CD4-positive, CD25-positive, alpha-beta regulatory T cell (primary cell): ENCODE data around the gene TTBK2. TPM values are rescaled to one million over a fixed set of nuclear protein-coding genes. Genes with fewer than 3 reads are reported as not detected.

ENCODE experiments used
- ATAC-seq, 2 donors: fragments of 150-1000 bp; cut with Tn5 transposase; one replicate each; pipeline ENCODE4 v1.10.0; 2021; ENCODE audit warnings: low read depth in 2 of 2, moderate number of reproducible peaks in 2 of 2, moderate library complexity in 1 of 2
- DNase-seq, 3 donors: peaks; one replicate each; pipeline versions ENCODE4 v3.0.0 to v3.0.0-alpha.2; 2012 to 2022; ENCODE audit warnings: mixed read lengths in 1 of 3
- H3K27ac ChIP-seq: one replicate; pipeline ENCODE4 v1.7.0; 2013; ENCODE audit warnings: mild to moderate bottlenecking, low read length; ENCODE audit not compliant: insufficient read depth, poor library complexity, severe bottlenecking
- H3K27me3 ChIP-seq: one replicate; pipeline ENCODE4 v1.7.0; 2013; ENCODE audit warnings: low read length; ENCODE audit not compliant: control insufficient read depth, insufficient read depth
- H3K36me3 ChIP-seq: one replicate; pipeline ENCODE4 v1.7.0; 2013; ENCODE audit warnings: mild to moderate bottlenecking, low read length, moderate library complexity; ENCODE audit not compliant: control insufficient read depth, insufficient read depth
- H3K4me1 ChIP-seq: 2 replicates; pipeline ENCODE4 v1.7.0; 2013; ENCODE audit warnings: mild to moderate bottlenecking, low read length; ENCODE audit not compliant: insufficient read depth, control insufficient read depth, poor library complexity, severe bottlenecking
- H3K4me3 ChIP-seq: one replicate; pipeline ENCODE4 v1.7.0; 2013; ENCODE audit warnings: low read depth, mild to moderate bottlenecking, low read length, moderate library complexity
- H3K9me3 ChIP-seq, 2 experiments: 1 replicate in 1 of 2; 2 replicates in 1 of 2; pipeline ENCODE4 v1.7.0; 2013; ENCODE audit warnings: low read length in 2 of 2, mild to moderate bottlenecking in 1 of 2, moderate library complexity in 1 of 2; ENCODE audit not compliant: control insufficient read depth in 2 of 2
- H3K27ac Mint-ChIP-seq, 3 donors: one replicate each; pipeline ENCODE4 v1.8.0; 2020 to 2022; ENCODE audit warnings: mild to moderate bottlenecking in 3 of 3, mixed read lengths in 3 of 3, moderate library complexity in 2 of 3
- H3K27me3 Mint-ChIP-seq: one replicate; pipeline ENCODE4 v1.8.0; 2022; ENCODE audit warnings: mild to moderate bottlenecking, mixed read lengths
- H3K36me3 Mint-ChIP-seq: one replicate; pipeline ENCODE4 v1.8.0; 2020; ENCODE audit warnings: mixed read lengths
- H3K4me1 Mint-ChIP-seq, 4 donors: one replicate each; pipeline ENCODE4 v1.8.0; 2020 to 2022; ENCODE audit warnings: mixed read lengths in 4 of 4, mild to moderate bottlenecking in 1 of 4
- H3K4me3 Mint-ChIP-seq, 4 donors: one replicate each; pipeline ENCODE4 v1.8.0; 2020 to 2022; ENCODE audit warnings: mild to moderate bottlenecking in 4 of 4, mixed read lengths in 4 of 4, moderate library complexity in 3 of 4
- H3K9me3 Mint-ChIP-seq, 7 donors: one replicate each; pipeline ENCODE4 v1.8.0; 2020 to 2022; ENCODE audit warnings: mixed read lengths in 7 of 7, mild to moderate bottlenecking in 3 of 7, moderate library complexity in 2 of 7
- polyA plus RNA-seq, 4 donors: library from polyadenylated mRNA; unstranded; fragments of 300-500 nt; fragmentation: Illumina TruSeq; gene quantifications; one replicate each; pipeline ENCODE4 v1.2.3, GENCODE V29; 2021
- total RNA-seq: library from RNA; stranded (reverse); gene quantifications from one replicate; pipeline ENCODE4 v1.2.3, GENCODE V29; 2022

Gene TTBK2
- total and polyA plus RNA-seq, 5 donors from 2014 or later = 8.2 to 24.4 (median 8.5) TPM

- ATAC-seq = no peak
- no peaks in the 10 kb centered on the region for H3K9me3 Mint-ChIP-seq
- H3K4me3 ChIP-seq = no peak overlapping the region
- peaks cover 0 to 7% (median under 1%) of the 10 kb centered on the region in 4 donors for H3K4me1 Mint-ChIP-seq
- no peak overlapping the region for H3K4me3 Mint-ChIP-seq
- no peak overlapping the region for H3K27ac ChIP-seq
- no peak for DNase-seq
- no peak overlapping the region for H3K27ac Mint-ChIP-seq
- no peaks in the 10 kb centered on the region for H3K27me3 Mint-ChIP-seq
- no peaks in the 10 kb centered on the region for H3K9me3 ChIP-seq
- H3K36me3 ChIP-seq = peaks cover 10% of the 10 kb centered on the region
- no peaks in the 10 kb centered on the region for H3K4me1 ChIP-seq
- peaks cover 16% of the 10 kb centered on the region for H3K36me3 Mint-ChIP-seq
- H3K27me3 ChIP-seq = no peaks in the 10 kb centered on the region
These were observed 176.4 kb downstream of the TTBK2 start for GRCh38 chr15:42744195-42744594.

- H3K36me3 ChIP-seq = peaks cover 10% of the 10 kb centered on the region
- peaks cover 6% of the 10 kb centered on the region for H3K4me1 ChIP-seq
- Mint-ChIP-seq H3K4me1 (peaks cover 0 to 7% (median 5%) of the 10 kb centered on the region in 4 donors), H3K9me3 (no peaks in the 10 kb centered on the region), H3K4me3 (no peak overlapping the region), H3K36me3 (peaks cover 12% of the 10 kb centered on the region), H3K27ac (no peak overlapping the region), H3K27me3 (no peaks in the 10 kb centered on the region)
- no peak overlapping the region for H3K27ac ChIP-seq
- DNase-seq = no peak
- no peak overlapping the region for H3K4me3 ChIP-seq
- H3K9me3 ChIP-seq = no peaks in the 10 kb centered on the region
- H3K27me3 ChIP-seq = no peaks in the 10 kb centered on the region
- no peak for ATAC-seq
These were observed 178.4 kb downstream of the TTBK2 start for GRCh38 chr15:42742149-42742548.

DNA sequence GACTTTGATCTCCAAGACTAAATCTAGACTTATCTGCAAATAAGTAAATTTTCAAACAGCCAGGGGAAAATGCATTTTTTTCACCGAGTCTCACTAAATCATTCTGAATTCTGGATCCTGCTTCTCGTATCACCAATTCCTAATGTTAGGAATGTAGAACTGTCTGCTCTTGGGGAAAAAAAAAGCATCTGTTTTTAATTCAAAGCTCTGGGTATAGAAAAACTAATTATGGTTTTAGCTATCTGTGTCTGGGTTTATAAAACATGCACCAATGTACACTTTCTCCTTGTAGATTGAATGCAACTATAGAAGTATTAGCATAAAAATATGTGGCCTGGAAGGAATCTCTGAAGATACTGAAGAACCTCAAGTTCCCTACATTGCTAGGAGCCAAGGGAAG, 178.9 kb downstream of the TTBK2 start:
- peaks cover 0 to 7% (median 5%) of the 10 kb centered on the region in 4 donors for H3K4me1 Mint-ChIP-seq
- no peaks in the 10 kb centered on the region for H3K27me3 ChIP-seq
- peaks cover 10% of the 10 kb centered on the region for H3K36me3 ChIP-seq
- peaks cover 12% of the 10 kb centered on the region for H3K36me3 Mint-ChIP-seq
- no peaks in the 10 kb centered on the region for H3K9me3 Mint-ChIP-seq
- DNase-seq (no peak), ATAC-seq (no peak)
- no peak overlapping the region for H3K4me3 ChIP-seq
- no peaks in the 10 kb centered on the region for H3K9me3 ChIP-seq
- H3K27ac ChIP-seq = no peak overlapping the region
- peaks cover 7% of the 10 kb centered on the region for H3K4me1 ChIP-seq
- H3K27ac Mint-ChIP-seq = no peak overlapping the region
- peak overlapping the region in 1 of 4 donors; percentile 4 for H3K4me3 Mint-ChIP-seq
- H3K27me3 Mint-ChIP-seq = no peaks in the 10 kb centered on the region

DNA sequence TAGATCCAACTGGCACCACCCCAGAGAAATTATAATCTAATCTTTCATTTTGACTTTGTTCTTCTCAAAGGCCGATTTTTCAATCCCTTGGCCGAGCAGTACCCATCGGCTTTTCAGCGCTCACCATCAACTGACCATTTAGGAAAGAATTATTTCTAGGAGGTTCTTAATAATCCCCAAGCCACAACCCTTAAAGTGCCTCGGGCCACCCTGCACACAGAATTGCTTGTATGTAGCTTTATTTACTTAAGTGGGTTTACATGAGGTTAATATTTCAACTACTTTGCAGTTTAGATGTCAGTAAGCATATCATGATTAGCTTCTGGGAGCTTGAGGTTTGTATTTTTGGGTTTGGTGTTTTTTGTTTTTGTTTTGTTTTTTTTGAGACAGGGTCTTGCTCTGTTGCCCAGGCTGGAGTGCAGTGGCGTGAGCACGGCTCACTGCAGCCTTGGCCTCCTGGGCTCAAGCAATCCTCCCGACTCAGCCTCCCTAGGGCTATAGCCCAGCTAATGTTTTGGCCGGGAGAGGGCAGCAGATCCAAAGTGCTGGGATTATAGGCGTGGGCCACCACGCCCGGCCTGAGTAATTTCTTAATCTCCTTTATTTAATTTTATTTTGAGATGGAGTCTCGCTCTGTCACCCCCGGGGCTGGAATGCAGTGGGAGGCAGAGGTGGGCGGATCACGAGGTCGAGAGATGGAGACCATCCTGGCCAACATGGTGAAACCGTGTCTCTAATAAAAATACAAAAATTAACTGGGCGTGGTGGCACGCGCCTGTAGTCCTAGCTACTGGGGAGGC, 182.8 kb downstream of the TTBK2 start:
- H3K36me3 Mint-ChIP-seq = peaks cover 7% of the 10 kb centered on the region
- peak overlapping the region; percentile 68 for H3K4me3 ChIP-seq
- peaks cover 18% of the 10 kb centered on the region for H3K4me1 ChIP-seq
- peaks cover 14% of the 10 kb centered on the region for H3K36me3 ChIP-seq
- H3K9me3 ChIP-seq = no peaks in the 10 kb centered on the region
- ATAC-seq = no peak
- no peak for DNase-seq
- H3K27ac Mint-ChIP-seq = peak overlapping the region; percentile 52 to 92 (median 84)
- H3K27me3 ChIP-seq = no peaks in the 10 kb centered on the region
- H3K27ac ChIP-seq = peak overlapping the region; percentile 75
- peak overlapping the region; percentile 77 to 89 (median 85) for H3K4me3 Mint-ChIP-seq
- peaks cover 0 to 23% (median 11%) of the 10 kb centered on the region in 4 donors for H3K4me1 Mint-ChIP-seq
- no peaks in the 10 kb centered on the region for H3K27me3 Mint-ChIP-seq
- no peaks in the 10 kb centered on the region for H3K9me3 Mint-ChIP-seq

- Mint-ChIP-seq H3K27ac (peak within 1 kb of the TSS; percentile 52 to 92 (median 91)), H3K27me3 (no peaks in the 10 kb centered on the region), H3K36me3 (peaks cover 10% of the 10 kb centered on the region), H3K4me1 (peaks cover 0 to 25% (median 12%) of the 10 kb centered on the region in 4 donors), H3K9me3 (no peaks in the 10 kb centered on the region), H3K4me3 (peak within 1 kb of the TSS; percentile 77 to 89 (median 85))
- no peaks in the 10 kb centered on the region for H3K9me3 ChIP-seq
- peak; percentile 90 for ATAC-seq
- peaks cover 20% of the 10 kb centered on the region for H3K36me3 ChIP-seq
- H3K4me3 ChIP-seq = peak within 1 kb of the TSS; percentile 68
- no peaks in the 10 kb centered on the region for H3K27me3 ChIP-seq
- H3K27ac ChIP-seq = peak within 1 kb of the TSS; percentile 75
- DNase-seq = peak; percentile 87 to 91 (median 88)
- H3K4me1 ChIP-seq = peaks cover 18% of the 10 kb centered on the region
These were observed 183.6 kb downstream of the TTBK2 start, which contains the start of gene CDAN1 for GRCh38 chr15:42736793-42737528. Gene CDAN1, minus strand, starts transcription at chr15:42737128. Its CDS starts 26 bp downstream, at chr15:42737102.

GRCh38 chr15:42736178-42736792, 184.3 kb downstream of the TTBK2 start:
- ATAC-seq (peak in 1 of 2 donors; percentile 2), DNase-seq (peak in 2 of 3 donors; percentile 9 to 23)
- Mint-ChIP-seq H3K36me3 (peaks cover 11% of the 10 kb centered on the region), H3K4me1 (peaks cover 0 to 25% (median 12%) of the 10 kb centered on the region in 4 donors), H3K27me3 (no peaks in the 10 kb centered on the region), H3K4me3 (peak overlapping the region; percentile 77 to 89 (median 79)), H3K27ac (peak overlapping the region in 2 of 3 donors; percentile 77 to 91), H3K9me3 (no peaks in the 10 kb centered on the region)
- H3K9me3 ChIP-seq = no peaks in the 10 kb centered on the region
- peak overlapping the region; percentile 26 for H3K4me3 ChIP-seq
- H3K27ac ChIP-seq = peak overlapping the region; percentile 75
- peaks cover 18% of the 10 kb centered on the region for H3K4me1 ChIP-seq
- no peaks in the 10 kb centered on the region for H3K27me3 ChIP-seq
- H3K36me3 ChIP-seq = peaks cover 27% of the 10 kb centered on the region

- Mint-ChIP-seq H3K4me3 (peak overlapping the region; percentile 77 to 86 (median 83)), H3K9me3 (no peaks in the 10 kb centered on the region), H3K36me3 (peaks cover 15% of the 10 kb centered on the region), H3K4me1 (peaks cover 0 to 28% (median 12%) of the 10 kb centered on the region in 4 donors), H3K27me3 (no peaks in the 10 kb centered on the region), H3K27ac (peak overlapping the region in 2 of 3 donors; percentile 77 to 91)
- Histone ChIP-seq H3K36me3 (peaks cover 34% of the 10 kb centered on the region), H3K27me3 (no peaks in the 10 kb centered on the region), H3K4me1 (peaks cover 18% of the 10 kb centered on the region), H3K4me3 (peak overlapping the region; percentile 26), H3K27ac (no peak overlapping the region), H3K9me3 (no peaks in the 10 kb centered on the region)
- DNase-seq (no peak), ATAC-seq (no peak)
These were observed 185.0 kb downstream of the TTBK2 start for GRCh38 chr15:42735382-42736165.
